WTC11 (cell line): ENCODE results near the gene TBC1D22B.

Source experiments
- MYBL2 ChIP-seq: sonication (generic); formaldehyde crosslinking; IDR thresholded peaks from 2 replicates; pipeline ENCODE4 v1.8.1; 2023; ENCODE audit warnings: mild to moderate bottlenecking, moderate library complexity, missing genetic modification reagents
- TF ChIP-seq, protein P1 (sequence below): fragments of 200-600 bp; IDR thresholded peaks from 2 replicates; pipeline ENCODE4 v1.8.0; 2022; ENCODE audit warnings: antibody characterized with exemption
- TF ChIP-seq, protein P2 (sequence below): sonication (generic); formaldehyde crosslinking; IDR thresholded peaks from 2 replicates; pipeline ENCODE4 v1.8.1; 2023; ENCODE audit warnings: mild to moderate bottlenecking, moderate library complexity, missing genetic modification reagents

DNA sequence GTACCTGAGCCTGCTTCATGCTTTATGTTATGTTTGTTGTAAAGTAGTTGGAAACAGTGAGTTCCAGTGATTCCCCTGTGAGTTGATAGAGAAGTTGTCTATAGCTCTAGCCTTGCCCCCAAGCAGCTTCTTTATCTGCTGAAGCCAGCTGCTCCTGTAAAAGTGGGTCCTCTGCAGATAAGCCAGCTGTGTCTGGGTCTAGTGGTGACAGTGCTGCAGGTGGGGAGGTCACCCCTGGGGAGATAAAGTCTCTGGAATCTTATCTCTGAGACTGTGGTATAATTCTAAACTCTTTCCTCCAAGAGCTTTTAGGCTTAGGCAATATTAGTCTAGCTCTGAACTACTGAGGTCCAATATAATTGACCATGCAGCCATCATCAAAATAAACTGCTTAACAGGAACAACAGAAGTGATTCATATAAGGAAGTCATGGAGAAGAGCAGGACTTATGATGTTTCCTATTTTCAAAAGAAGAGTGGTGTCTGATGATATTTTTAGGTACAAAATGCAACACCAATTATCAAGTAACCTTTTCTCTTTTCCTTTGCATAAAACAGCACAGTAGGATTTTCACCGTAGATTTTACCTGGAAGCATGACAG, 44.6 kb downstream of the TBC1D22B start:
- no peak for TF ChIP-seq MYBL2
- TF ChIP-seq, protein P1, sequence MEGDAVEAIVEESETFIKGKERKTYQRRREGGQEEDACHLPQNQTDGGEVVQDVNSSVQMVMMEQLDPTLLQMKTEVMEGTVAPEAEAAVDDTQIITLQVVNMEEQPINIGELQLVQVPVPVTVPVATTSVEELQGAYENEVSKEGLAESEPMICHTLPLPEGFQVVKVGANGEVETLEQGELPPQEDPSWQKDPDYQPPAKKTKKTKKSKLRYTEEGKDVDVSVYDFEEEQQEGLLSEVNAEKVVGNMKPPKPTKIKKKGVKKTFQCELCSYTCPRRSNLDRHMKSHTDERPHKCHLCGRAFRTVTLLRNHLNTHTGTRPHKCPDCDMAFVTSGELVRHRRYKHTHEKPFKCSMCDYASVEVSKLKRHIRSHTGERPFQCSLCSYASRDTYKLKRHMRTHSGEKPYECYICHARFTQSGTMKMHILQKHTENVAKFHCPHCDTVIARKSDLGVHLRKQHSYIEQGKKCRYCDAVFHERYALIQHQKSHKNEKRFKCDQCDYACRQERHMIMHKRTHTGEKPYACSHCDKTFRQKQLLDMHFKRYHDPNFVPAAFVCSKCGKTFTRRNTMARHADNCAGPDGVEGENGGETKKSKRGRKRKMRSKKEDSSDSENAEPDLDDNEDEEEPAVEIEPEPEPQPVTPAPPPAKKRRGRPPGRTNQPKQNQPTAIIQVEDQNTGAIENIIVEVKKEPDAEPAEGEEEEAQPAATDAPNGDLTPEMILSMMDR = no peak
- TF ChIP-seq, protein P2, sequence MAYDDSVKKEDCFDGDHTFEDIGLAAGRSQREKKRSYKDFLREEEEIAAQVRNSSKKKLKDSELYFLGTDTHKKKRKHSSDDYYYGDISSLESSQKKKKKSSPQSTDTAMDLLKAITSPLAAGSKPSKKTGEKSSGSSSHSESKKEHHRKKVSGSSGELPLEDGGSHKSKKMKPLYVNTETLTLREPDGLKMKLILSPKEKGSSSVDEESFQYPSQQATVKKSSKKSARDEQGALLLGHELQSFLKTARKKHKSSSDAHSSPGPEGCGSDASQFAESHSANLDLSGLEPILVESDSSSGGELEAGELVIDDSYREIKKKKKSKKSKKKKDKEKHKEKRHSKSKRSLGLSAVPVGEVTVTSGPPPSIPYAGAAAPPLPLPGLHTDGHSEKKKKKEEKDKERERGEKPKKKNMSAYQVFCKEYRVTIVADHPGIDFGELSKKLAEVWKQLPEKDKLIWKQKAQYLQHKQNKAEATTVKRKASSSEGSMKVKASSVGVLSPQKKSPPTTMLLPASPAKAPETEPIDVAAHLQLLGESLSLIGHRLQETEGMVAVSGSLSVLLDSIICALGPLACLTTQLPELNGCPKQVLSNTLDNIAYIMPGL (CRISPR knock-in tag) = no peak
